AG08396 (cell line): Measurements from ENCODE around the gene KLF7.

Experiments used
- DNase-seq: peaks from one replicate; pipeline ENCODE4 v3.0.0; 2012; ENCODE audit warnings: low spot score, mixed read lengths

The KLF7 gene

GRCh38 chr2:207148020-207148419 lies 17.7 kb downstream of the KLF7 start:
- no peak for DNase-seq

GRCh38 chr2:207144173-207144785 lies 21.5 kb downstream of the KLF7 start:
- no peak for DNase-seq

GRCh38 chr2:207143215-207144172 lies 22.3 kb downstream of the KLF7 start:
- no peak for DNase-seq

GRCh38 chr2:207142461-207142860 lies 23.3 kb downstream of the KLF7 start:
- DNase-seq: no peak

GRCh38 chr2:207141386-207141785 lies 24.4 kb downstream of the KLF7 start:
- DNase-seq: no peak

GRCh38 chr2:207140265-207140664 lies 25.5 kb downstream of the KLF7 start:
- no peak for DNase-seq

GRCh38 chr2:207139552-207139951 lies 26.2 kb downstream of the KLF7 start:
- DNase-seq: no peak

GRCh38 chr2:207138627-207139297 lies 27.0 kb downstream of the KLF7 start:
- no peak for DNase-seq

GRCh38 chr2:207137596-207138337 lies 28.0 kb downstream of the KLF7 start:
- no peak for DNase-seq

- no peak for DNase-seq
Observed at GRCh38 chr2:207136874-207137273, 28.9 kb downstream of the KLF7 start.

- DNase-seq: no peak
Observed at GRCh38 chr2:207135801-207136457, 29.8 kb downstream of the KLF7 start.

GRCh38 chr2:207135340-207135739 lies 30.4 kb downstream of the KLF7 start:
- DNase-seq: peak; percentile 37

- peak; percentile 46 for DNase-seq
Observed at GRCh38 chr2:207133820-207134519, 31.8 kb downstream of the KLF7 start.

- no peak for DNase-seq
Observed at GRCh38 chr2:207133458-207133819, 32.3 kb downstream of the KLF7 start.

- no peak for DNase-seq
Observed at GRCh38 chr2:207132019-207132418, 33.7 kb downstream of the KLF7 start.

GRCh38 chr2:207131594-207131993 lies 34.2 kb downstream of the KLF7 start:
- DNase-seq: no peak

GRCh38 chr2:207130958-207131521 lies 34.7 kb downstream of the KLF7 start:
- DNase-seq: no peak

- no peak for DNase-seq
Observed at GRCh38 chr2:207129821-207130220, 35.9 kb downstream of the KLF7 start.

GRCh38 chr2:207128867-207129266 lies 36.9 kb downstream of the KLF7 start:
- no peak for DNase-seq

- no peak for DNase-seq
Observed at GRCh38 chr2:207126724-207127308, 38.9 kb downstream of the KLF7 start.
